AG09309 (cell line): Measurements from ENCODE around the gene CSNK2A3.
"Not testable (repeated sequence)": the region's sequence is repeated elsewhere in the genome, so short reads cannot be mapped to it uniquely, and the experiment has no call there.

Experiments used
- DNase-seq: peaks from one replicate; pipeline ENCODE4 v3.0.0-alpha.2; 2010; ENCODE audit warnings: low read depth
- H3K4me3 ChIP-seq: 2 replicates; pipeline ENCODE4 v1.5.1; 2011; ENCODE audit warnings: mild to moderate bottlenecking, low read depth, low read length, moderate library complexity; ENCODE audit not compliant: control insufficient read depth
- CTCF ChIP-seq: IDR thresholded peaks from 2 replicates; pipeline ENCODE4 v1.5.1; 2011; ENCODE audit warnings: mild to moderate bottlenecking, low read depth, low read length, inconsistent platforms; ENCODE audit not compliant: insufficient read depth, control insufficient read depth; ENCODE audit errors: missing control alignments

The CSNK2A3 gene

DNA sequence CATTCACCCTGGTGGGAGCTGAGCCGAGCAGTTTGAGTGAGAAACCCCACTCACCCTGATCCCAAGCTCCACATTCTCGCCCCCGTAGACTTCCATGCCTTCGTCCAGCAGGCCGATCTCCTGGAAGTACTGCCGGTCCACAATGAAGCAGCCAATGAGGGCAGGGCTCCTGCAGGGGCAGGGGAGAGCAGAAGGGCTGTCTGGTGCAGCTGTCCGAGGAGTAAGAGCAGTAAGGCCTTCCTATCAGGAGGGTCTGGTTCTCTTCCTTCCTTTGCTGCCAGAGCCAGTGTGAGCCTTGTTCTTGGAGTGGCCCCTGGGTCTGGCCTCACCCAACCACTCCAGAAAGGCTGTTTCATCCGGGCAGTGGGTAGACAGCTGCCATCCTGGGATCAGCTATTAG is 19.4 kb upstream of the CSNK2A3 start:
- no peak overlapping the region for H3K4me3 ChIP-seq
- TF ChIP-seq CTCF = no peak
- no peak for DNase-seq

GRCh38 chr11:11370962-11371303 is 17.9 kb upstream of the CSNK2A3 start:
- no peak for TF ChIP-seq CTCF
- no peak overlapping the region for H3K4me3 ChIP-seq
- DNase-seq = no peak

DNA sequence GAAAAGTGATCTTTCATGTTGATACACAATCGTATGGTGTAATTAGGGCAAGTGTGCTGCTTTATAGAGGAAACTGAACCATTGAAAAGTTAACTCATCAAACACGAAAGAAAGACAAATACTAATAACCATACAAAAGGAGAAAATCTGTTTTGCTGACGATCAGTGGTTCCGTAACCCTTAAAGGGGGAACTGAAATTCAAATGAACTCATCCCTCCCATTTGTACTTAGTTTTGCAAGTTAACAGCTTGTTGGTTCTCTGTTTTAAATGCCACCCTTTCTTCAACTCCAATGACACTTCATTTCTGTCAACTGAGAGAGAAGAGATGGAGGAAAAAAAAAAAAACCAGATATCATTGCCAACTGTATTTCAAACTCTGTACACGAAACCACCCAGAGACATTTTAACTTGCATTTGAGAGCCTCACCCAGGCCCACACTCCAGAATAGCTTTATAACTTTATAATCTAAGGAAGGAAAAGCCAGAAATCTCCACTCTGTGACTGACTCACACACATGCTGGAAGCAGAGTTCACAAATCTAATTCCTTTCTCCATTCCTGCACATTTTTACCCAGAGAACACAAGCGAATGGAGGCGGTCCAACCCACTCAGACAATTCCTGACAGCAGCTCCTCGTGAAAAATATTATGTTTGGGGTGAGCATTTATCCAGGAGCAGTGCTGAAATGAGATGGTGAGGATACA is 17.4 kb upstream of the CSNK2A3 start:
- no peak for DNase-seq
- TF ChIP-seq CTCF = no peak
- no peak overlapping the region for H3K4me3 ChIP-seq

DNA sequence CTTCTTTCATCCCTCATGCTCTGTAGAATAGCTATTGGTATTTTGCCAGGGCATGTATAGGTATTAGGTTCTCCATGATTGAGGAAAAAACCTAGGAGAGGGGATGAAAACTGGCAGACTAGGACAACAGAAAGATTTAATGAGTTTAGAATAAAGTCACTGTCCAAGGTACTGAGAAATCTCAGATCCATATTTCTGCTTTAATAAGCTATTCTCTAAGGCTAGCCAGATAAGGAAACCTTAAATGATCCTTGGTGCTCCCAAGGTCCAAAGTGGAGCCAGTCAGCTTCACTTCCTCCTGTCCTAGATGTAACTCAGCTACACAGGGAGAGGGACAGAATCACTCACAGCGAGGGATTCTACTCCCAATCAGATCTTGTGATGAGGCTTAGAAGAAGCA is 13.7 kb upstream of the CSNK2A3 start:
- TF ChIP-seq CTCF = no peak
- no peak overlapping the region for H3K4me3 ChIP-seq
- no peak for DNase-seq

DNA sequence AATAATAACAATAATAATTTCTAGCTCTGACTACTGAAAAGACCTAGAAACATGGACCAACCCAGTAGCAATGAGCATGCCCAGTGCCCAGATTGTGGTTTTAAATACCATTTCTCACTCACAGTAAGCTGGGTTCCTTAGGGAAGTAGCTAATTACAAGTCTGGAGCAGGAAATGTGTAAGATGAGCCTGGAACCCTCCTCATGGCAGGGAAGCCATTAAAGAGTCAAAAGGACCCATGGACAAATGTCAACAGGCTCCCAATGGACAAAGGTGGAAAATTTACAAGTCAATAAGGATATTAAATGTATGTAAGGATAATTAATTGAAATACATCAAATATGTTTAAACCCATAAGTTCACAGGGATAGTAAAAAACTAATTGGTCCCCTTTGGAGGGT is 10.6 kb upstream of the CSNK2A3 start:
- no peak for TF ChIP-seq CTCF
- H3K4me3 ChIP-seq = no peak overlapping the region
- DNase-seq = no peak

DNA sequence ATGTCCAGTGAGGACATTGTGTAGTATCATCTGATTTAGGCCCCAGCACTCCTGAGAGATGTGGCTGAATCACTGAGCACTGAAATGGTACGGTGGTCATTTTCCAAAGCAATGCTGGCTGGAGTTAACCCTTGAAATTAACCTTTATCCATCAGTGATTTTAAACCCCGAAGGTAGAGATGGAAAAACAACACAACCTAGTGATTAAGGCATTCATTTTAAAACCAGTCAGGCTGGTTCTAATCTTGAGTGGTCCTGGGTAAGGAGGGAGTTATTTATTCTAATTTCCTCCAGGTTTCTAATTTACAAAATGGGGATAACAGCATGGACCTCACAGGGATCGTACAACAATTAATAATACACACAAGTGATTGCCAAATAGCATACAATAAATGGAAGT is 6.6 kb upstream of the CSNK2A3 start:
- no peak for DNase-seq
- TF ChIP-seq CTCF = no peak
- H3K4me3 ChIP-seq = no peak overlapping the region

DNA sequence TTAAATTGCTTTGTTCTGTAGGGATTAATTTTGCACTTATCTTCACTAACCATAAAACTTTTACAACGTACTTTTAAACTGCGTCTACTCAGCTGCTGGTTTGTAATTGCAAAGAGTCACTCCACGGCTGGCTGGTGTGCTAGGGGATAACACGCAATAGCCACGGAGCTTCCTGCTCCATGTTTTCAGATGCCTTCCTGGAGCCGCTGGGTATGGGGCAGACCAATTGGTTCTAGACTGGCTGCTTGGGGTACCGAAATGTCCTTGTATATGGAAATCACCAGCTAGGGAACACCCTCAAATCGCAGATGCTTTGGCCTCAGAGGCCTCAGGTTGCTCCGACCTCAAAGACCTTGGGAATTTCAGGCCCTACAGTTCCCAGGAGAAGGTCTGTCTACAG is 3.8 kb upstream of the CSNK2A3 start:
- H3K4me3 ChIP-seq = no peak overlapping the region
- TF ChIP-seq CTCF = no peak
- DNase-seq = no peak

GRCh38 chr11:11351851-11352250 is 1.2 kb downstream of the CSNK2A3 start:
- H3K4me3 ChIP-seq, DNase-seq: not testable (repeated sequence)
